ENCODE data around the gene LCN6. TPM values are rescaled to one million over a fixed set of nuclear protein-coding genes. Genes with fewer than 3 reads are reported as not detected.

Gene LCN6
- total and polyA plus RNA-seq, 9 of the 15 experiments (the other 6 are each of a cell fraction or from before 2014, with no cell fraction given), result 0.10 to 0.45 (median 0.37) TPM; not detected in 5

- TF ChIP-seq TOE1 (IDR thresholded peaks at IDR 0.05; ENCODE audit: borderline replicate concordance) (0 out of 2 replicates have a peak, but pooled peaks have one; percentile 52), TOE1 (CRISPR knock-in tag; IDR thresholded peaks at IDR 0.05; ENCODE audit: borderline replicate concordance, low read depth) (0 out of 2 replicates have a peak, but pooled peaks have one; percentile 77), ZNF398 (CRISPR knock-in tag; IDR thresholded peaks at IDR 0.05) (no peak), WHSC1 (IDR thresholded peaks at IDR 0.05; ENCODE audit: low read length) (no peak), ZFP36 (IDR thresholded peaks at IDR 0.05; ENCODE audit: low read depth, low read length, partially characterized antibody) (no peak), TFE3 (CRISPR knock-in tag; IDR thresholded peaks at IDR 0.05) (no peak), HIVEP1 (CRISPR knock-in tag; IDR thresholded peaks at IDR 0.05) (no peak; the same call in 1 of the 2 replicates), FOXM1 (IDR thresholded peaks at IDR 0.05; ENCODE audit: low read depth) (no peak), FOXM1 (CRISPR knock-in tag; IDR thresholded peaks at IDR 0.05; ENCODE audit: low read depth) (0 out of 2 replicates have a peak, but pooled peaks have one; percentile 44), HDAC8 (tag; IDR thresholded peaks at IDR 0.05) (no peak), TFAM (CRISPR knock-in tag; conservative IDR thresholded peaks at IDR 0.05) (no peak), DPF2 (IDR thresholded peaks at IDR 0.05) (peak; percentile 35; the same call in 1 of the 2 replicates), ZMIZ1 (IDR thresholded peaks at IDR 0.05; ENCODE audit: low read depth in 2 of 2, low read length in 2 of 2) (no peak), GATAD2B (IDR thresholded peaks at IDR 0.05; ENCODE audit: borderline replicate concordance) (no peak), ZNF316 (IDR thresholded peaks at IDR 0.05) (no peak), PHF20 (IDR thresholded peaks at IDR 0.05; ENCODE audit: partially characterized antibody) (no peak)
- TF ChIP-seq, protein P1, sequence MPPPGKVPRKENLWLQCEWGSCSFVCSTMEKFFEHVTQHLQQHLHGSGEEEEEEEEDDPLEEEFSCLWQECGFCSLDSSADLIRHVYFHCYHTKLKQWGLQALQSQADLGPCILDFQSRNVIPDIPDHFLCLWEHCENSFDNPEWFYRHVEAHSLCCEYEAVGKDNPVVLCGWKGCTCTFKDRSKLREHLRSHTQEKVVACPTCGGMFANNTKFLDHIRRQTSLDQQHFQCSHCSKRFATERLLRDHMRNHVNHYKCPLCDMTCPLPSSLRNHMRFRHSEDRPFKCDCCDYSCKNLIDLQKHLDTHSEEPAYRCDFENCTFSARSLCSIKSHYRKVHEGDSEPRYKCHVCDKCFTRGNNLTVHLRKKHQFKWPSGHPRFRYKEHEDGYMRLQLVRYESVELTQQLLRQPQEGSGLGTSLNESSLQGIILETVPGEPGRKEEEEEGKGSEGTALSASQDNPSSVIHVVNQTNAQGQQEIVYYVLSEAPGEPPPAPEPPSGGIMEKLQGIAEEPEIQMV (tag; conservative IDR thresholded peaks at IDR 0.05; ENCODE audit: low read depth), result no peak
- TF ChIP-seq, protein P2, sequence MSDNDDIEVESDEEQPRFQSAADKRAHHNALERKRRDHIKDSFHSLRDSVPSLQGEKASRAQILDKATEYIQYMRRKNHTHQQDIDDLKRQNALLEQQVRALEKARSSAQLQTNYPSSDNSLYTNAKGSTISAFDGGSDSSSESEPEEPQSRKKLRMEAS (CRISPR knock-in tag; IDR thresholded peaks at IDR 0.05), result peak; percentile 64
Measured at GRCh38 chr9:136791516-136792276, 43.4 kb upstream of the LCN6 start (continued).

All from K562 (cell line).